OCI-LY3 (cell line): Measurements from ENCODE around the gene PHF19.

Experiments used
- H2AFZ ChIP-seq: fragments of 200-600, 300-600 bp; shearing (Covaris generic); 2 replicates; pipeline ENCODE4 v1.6.0; 2014; ENCODE audit warnings: antibody characterized with exemption, low read depth, low read length
- H3K27ac ChIP-seq: fragments of 200-600, 300-600 bp; sonication (generic); 2 replicates; pipeline ENCODE4 v1.5.1; 2014; ENCODE audit warnings: mild to moderate bottlenecking, low read length, moderate library complexity, mixed read lengths
- H3K27me3 ChIP-seq: fragments of 200-600, 300-600 bp; sonication (generic); 2 replicates; pipeline ENCODE4 v1.6.1; 2014; ENCODE audit warnings: low read depth, low read length, mixed read lengths
- H3K36me3 ChIP-seq: fragments of 200-600, 300-600 bp; sonication (generic); replicated peaks from 2 replicates; pipeline ENCODE3; 2014; ENCODE audit warnings: low read depth, low read length, mixed read lengths
- H3K4me1 ChIP-seq: fragments of 300-600, 200-600 bp; sonication (generic); 2 replicates; pipeline ENCODE4 v1.6.1; 2014; ENCODE audit warnings: low read length, mixed read lengths
- H3K4me2 ChIP-seq: fragments of 200-600, 300-600 bp; sonication (generic); 2 replicates; pipeline ENCODE4 v1.6.1; 2014; ENCODE audit warnings: low read length, mixed read lengths
- H3K4me3 ChIP-seq: fragments of 300-600, 200-600 bp; sonication (generic); 2 replicates; pipeline ENCODE4 v1.5.1; 2014; ENCODE audit warnings: antibody characterized with exemption, mild to moderate bottlenecking, low read length, moderate library complexity
- H3K79me2 ChIP-seq: fragments of 300-600, 200-600 bp; shearing (Covaris generic); 2 replicates; pipeline ENCODE4 v1.6.1; 2014; ENCODE audit warnings: mild to moderate bottlenecking, low read length, mixed read lengths
- H3K9ac ChIP-seq: fragments of 300-600, 200-600 bp; shearing (Covaris generic); 2 replicates; pipeline ENCODE4 v1.6.0; 2014; ENCODE audit warnings: mild to moderate bottlenecking, low read length, moderate library complexity
- H3K9me3 ChIP-seq: fragments of 200-600, 300-600 bp; shearing (Covaris generic); 2 replicates; pipeline ENCODE4 v1.6.1; 2014; ENCODE audit warnings: low read length, mixed read lengths; ENCODE audit not compliant: insufficient read depth
- H4K20me1 ChIP-seq: fragments of 200-600, 300-600 bp; sonication (generic); 2 replicates; pipeline ENCODE4 v1.6.1; 2016; ENCODE audit warnings: low read length, mixed read lengths; ENCODE audit not compliant: insufficient read depth
- EZH2phosphoT487 ChIP-seq: fragments of 200-600 bp; shearing (Covaris generic); IDR thresholded peaks from 2 replicates; pipeline ENCODE4 v1.6.1; 2018; ENCODE audit warnings: antibody characterized with exemption, mixed run types, low read depth
- TF ChIP-seq, protein P1 (sequence below): fragments of 200-600, 300-600 bp; sonication (generic); IDR thresholded peaks from 2 replicates; pipeline ENCODE4 v1.5.1; 2014; ENCODE audit warnings: antibody characterized with exemption, low read length, low read depth

The PHF19 gene

DNA sequence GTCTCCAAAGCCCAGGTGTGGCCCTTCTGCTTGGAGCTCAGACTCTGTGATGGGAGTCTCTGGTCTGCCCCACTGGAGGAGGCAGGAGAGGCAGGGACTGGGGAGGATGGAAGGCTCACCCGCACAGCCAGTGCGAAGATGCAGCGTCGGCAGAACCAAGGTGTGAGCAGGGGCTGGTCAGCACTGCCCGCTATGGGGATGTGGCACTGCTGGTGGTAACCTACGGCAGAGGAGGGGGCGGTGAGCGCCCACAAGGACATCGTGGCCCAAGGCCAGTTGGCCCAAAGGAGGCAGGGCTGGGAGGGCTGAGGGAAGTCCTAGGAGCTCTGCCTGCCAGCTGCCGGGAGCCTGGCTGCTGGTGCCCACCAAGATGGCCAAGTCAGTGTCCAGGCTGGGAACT is 7.3 kb downstream of the PHF19 start:
- H4K20me1 ChIP-seq = no peaks in the 10 kb centered on the region
- H3K4me2 ChIP-seq = no peak overlapping the region
- no peaks in the 10 kb centered on the region for H3K9me3 ChIP-seq
- TF ChIP-seq EZH2phosphoT487 = no peak
- TF ChIP-seq, protein P1, sequence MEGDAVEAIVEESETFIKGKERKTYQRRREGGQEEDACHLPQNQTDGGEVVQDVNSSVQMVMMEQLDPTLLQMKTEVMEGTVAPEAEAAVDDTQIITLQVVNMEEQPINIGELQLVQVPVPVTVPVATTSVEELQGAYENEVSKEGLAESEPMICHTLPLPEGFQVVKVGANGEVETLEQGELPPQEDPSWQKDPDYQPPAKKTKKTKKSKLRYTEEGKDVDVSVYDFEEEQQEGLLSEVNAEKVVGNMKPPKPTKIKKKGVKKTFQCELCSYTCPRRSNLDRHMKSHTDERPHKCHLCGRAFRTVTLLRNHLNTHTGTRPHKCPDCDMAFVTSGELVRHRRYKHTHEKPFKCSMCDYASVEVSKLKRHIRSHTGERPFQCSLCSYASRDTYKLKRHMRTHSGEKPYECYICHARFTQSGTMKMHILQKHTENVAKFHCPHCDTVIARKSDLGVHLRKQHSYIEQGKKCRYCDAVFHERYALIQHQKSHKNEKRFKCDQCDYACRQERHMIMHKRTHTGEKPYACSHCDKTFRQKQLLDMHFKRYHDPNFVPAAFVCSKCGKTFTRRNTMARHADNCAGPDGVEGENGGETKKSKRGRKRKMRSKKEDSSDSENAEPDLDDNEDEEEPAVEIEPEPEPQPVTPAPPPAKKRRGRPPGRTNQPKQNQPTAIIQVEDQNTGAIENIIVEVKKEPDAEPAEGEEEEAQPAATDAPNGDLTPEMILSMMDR = no peak
- no peak overlapping the region for H3K27ac ChIP-seq
- no peak overlapping the region for H3K9ac ChIP-seq
- H2AFZ ChIP-seq = no peak overlapping the region
- peaks cover 60% of the 10 kb centered on the region for H3K36me3 ChIP-seq
- H3K27me3 ChIP-seq = no peaks in the 10 kb centered on the region
- H3K79me2 ChIP-seq = no peaks in the 10 kb centered on the region
- H3K4me3 ChIP-seq = no peak overlapping the region
- peaks cover 11% of the 10 kb centered on the region for H3K4me1 ChIP-seq

DNA sequence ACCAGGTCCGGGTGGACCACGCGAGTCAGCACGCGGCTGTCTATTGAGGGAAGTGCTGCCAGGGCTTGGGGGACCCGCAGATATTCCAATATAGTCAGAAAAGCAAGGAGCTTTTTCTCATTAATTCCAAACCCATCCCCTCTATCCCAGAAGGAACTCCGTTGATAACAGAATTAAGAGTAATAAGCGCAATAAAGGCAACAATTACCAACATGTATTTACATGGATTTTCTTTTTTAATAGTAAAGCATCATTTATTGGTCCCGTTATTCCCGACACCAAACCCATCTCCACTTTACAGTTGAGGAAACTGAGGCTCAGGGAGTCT is 7.7 kb downstream of the PHF19 start:
- no peaks in the 10 kb centered on the region for H3K9me3 ChIP-seq
- no peaks in the 10 kb centered on the region for H3K79me2 ChIP-seq
- TF ChIP-seq, protein P1 = no peak
- TF ChIP-seq EZH2phosphoT487 = no peak
- H2AFZ ChIP-seq = no peak overlapping the region
- no peaks in the 10 kb centered on the region for H3K27me3 ChIP-seq
- H3K4me3 ChIP-seq = peak overlapping the region; percentile 64
- peaks cover 56% of the 10 kb centered on the region for H3K36me3 ChIP-seq
- peak overlapping the region; percentile 62 for H3K4me2 ChIP-seq
- H3K27ac ChIP-seq = no peak overlapping the region; the same call in 1 of the 2 replicates
- H3K4me1 ChIP-seq = peaks cover 11% of the 10 kb centered on the region
- H4K20me1 ChIP-seq = no peaks in the 10 kb centered on the region
- H3K9ac ChIP-seq = no peak overlapping the region

DNA sequence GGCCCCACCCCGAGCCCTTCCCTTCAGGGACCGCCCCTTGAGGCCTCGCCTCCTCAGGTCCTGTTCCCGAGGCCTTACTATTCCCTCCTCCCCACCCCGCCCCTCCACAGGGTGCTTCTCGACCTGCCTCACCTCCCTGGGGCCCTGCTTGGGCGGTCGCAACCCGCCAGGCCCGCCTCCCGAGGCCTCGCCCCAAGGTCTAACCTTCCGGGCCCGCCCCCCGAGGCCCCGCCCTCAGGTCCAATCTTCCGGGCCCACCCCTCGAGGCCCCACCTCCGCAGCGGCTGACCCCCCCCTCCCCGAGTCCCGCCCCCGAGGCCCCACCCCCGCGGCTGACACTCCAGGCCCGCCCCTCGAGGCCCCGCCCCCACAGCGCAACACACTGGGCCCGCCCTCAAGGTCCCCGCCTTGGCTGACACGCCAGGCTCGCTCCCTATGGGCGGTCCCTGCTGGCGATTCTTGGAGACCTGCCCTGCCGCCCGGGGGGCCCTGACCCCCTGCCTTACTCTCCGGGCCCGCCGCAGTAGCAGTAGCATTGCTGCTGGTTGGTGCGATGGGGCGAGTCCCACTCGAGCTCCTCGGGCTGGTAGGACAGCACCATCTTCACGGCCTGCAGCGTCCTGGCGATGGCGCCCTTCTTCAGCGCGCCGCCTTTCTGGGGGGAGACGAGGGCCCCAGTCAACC is 8.2 kb downstream of the PHF19 start:
- TF ChIP-seq, protein P1 = peak; percentile 38; the same call in 1 of the 2 replicates
- no peak for TF ChIP-seq EZH2phosphoT487
- Histone ChIP-seq H3K4me2 (peak overlapping the region; percentile 79), H3K79me2 (no peaks in the 10 kb centered on the region), H3K27me3 (no peaks in the 10 kb centered on the region), H3K36me3 (peaks cover 55% of the 10 kb centered on the region), H2AFZ (no peak overlapping the region), H4K20me1 (no peaks in the 10 kb centered on the region), H3K4me3 (peak overlapping the region; percentile 69), H3K9ac (peak overlapping the region; percentile 41; the same call in 1 of the 2 replicates), H3K9me3 (no peaks in the 10 kb centered on the region), H3K4me1 (peaks cover 11% of the 10 kb centered on the region), H3K27ac (no peak overlapping the region; the same call in 1 of the 2 replicates)

DNA sequence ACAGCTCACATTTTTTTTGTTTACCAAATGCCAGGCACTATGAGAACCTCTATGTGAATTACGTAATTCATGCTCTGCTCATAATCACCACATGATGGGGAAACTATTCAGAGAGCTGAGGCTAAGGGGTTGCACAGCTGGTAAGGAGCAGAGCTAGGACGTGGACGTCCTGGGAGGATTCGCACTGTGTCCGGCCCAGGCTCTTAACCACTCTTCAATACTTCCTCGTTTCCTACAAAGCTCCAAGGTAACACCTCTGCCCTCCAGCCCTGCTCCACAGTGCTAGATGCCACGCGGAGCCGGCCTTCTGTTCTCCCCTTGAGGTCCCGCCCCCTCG is 8.7 kb downstream of the PHF19 start:
- no peak overlapping the region for H2AFZ ChIP-seq
- peak overlapping the region; percentile 41; the same call in 1 of the 2 replicates for H3K9ac ChIP-seq
- no peak overlapping the region for H3K27ac ChIP-seq
- H3K36me3 ChIP-seq = peaks cover 55% of the 10 kb centered on the region
- H3K4me3 ChIP-seq = peak overlapping the region; percentile 69
- no peaks in the 10 kb centered on the region for H4K20me1 ChIP-seq
- no peaks in the 10 kb centered on the region for H3K79me2 ChIP-seq
- no peak for TF ChIP-seq EZH2phosphoT487
- TF ChIP-seq, protein P1 = no peak
- peak overlapping the region; percentile 79 for H3K4me2 ChIP-seq
- no peaks in the 10 kb centered on the region for H3K9me3 ChIP-seq
- no peaks in the 10 kb centered on the region for H3K27me3 ChIP-seq
- H3K4me1 ChIP-seq = peaks cover 11% of the 10 kb centered on the region
